DOHH2 (cell line): Measurements from ENCODE around the gene NLGN2.

ENCODE experiments used
- EZH2phosphoT487 ChIP-seq: fragments of 200-600 bp; sonication (generic); IDR thresholded peaks from 2 replicates; pipeline ENCODE4 v1.6.1; 2017; ENCODE audit warnings: borderline replicate concordance, mild to moderate bottlenecking, antibody characterized with exemption, low read length, moderate library complexity, mixed read lengths
- TF ChIP-seq, protein P1 (sequence below): fragments of 200-600 bp; sonication (generic); IDR thresholded peaks from one replicate; pipeline ENCODE4 v1.5.1; 2014; ENCODE audit warnings: antibody characterized with exemption, mild to moderate bottlenecking, low read depth, low read length; ENCODE audit not compliant: poor library complexity, severe bottlenecking

GRCh38 chr17:7431231-7431630, 23.6 kb downstream of the NLGN2 start:
- TF ChIP-seq, protein P1, sequence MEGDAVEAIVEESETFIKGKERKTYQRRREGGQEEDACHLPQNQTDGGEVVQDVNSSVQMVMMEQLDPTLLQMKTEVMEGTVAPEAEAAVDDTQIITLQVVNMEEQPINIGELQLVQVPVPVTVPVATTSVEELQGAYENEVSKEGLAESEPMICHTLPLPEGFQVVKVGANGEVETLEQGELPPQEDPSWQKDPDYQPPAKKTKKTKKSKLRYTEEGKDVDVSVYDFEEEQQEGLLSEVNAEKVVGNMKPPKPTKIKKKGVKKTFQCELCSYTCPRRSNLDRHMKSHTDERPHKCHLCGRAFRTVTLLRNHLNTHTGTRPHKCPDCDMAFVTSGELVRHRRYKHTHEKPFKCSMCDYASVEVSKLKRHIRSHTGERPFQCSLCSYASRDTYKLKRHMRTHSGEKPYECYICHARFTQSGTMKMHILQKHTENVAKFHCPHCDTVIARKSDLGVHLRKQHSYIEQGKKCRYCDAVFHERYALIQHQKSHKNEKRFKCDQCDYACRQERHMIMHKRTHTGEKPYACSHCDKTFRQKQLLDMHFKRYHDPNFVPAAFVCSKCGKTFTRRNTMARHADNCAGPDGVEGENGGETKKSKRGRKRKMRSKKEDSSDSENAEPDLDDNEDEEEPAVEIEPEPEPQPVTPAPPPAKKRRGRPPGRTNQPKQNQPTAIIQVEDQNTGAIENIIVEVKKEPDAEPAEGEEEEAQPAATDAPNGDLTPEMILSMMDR: no peak
- TF ChIP-seq EZH2phosphoT487: no peak
